ENCODE data around the gene GIPC1. TPM values are rescaled to one million over a fixed set of nuclear protein-coding genes. Genes with fewer than 3 reads are reported as not detected.

GIPC1 gene
- total RNA-seq = 116 and 159 TPM in 2 replicates

GRCh38 chr19:14496029-14496833 is at the start of gene GIPC1:
Gene GIPC1 (minus strand): TSS chr19:14496127. CDS start chr19:14482976, 13,151 bp downstream.

GRCh38 chr19:14529254-14530004 is 33.5 kb upstream of the GIPC1 start, which contains the start of gene TECR:
Gene TECR (plus strand): TSS chr19:14529594. CDS start chr19:14529697, 103 bp downstream.

DNA sequence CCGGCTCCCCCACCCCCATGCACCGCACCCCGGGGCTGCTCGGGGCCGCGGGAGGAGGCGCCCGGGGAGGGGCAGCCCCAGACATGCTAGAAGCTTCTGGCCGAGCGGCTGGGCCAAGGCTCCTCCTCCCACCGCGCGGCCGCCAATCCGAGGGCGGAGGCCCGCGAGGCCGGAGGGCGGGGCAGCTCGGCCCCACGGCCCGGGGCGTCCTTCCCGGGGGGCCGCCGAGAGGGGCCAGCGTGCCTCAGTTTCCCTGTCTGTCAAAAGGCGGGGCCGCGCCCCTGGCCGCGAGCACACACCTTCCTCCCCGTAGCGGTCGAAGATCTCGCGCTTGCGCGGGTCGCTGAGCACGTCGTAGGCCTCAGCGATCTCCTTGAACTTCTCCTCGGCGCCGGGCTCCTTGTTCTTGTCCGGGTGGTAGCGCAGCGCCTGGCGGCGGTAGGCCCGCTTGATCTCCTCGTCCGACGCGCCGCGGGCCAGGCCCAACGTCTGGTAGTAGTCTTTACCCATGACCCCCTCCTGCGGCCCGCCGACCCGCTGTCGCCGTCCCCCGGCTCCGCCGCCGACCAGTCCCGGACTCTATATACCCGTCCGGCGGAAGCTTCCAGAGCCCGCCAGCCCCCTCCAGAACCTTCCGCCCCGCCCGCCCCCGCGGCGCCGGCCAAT is 22.0 kb upstream of the GIPC1 start, which contains the start of gene DNAJB1:
Gene DNAJB1, minus strand, starts transcription at position 558 of the 666 bp plus-strand sequence. Its CDS starts 48 bp downstream, at position 510.

GRCh38 chr19:14475251-14476073 is 20.5 kb downstream of the GIPC1 start, which contains the start of gene PTGER1:
Gene PTGER1 (minus strand): TSS chr19:14475354. CDS start chr19:14474320, 1,034 bp downstream.

GRCh38 chr19:14432791-14433553 is 63.0 kb downstream of the GIPC1 start, which contains the start of gene PKN1:
Gene PKN1 (plus strand): TSS chr19:14433306. CDS start chr19:14433522, 216 bp downstream.

Other genes starting within 250 kb of the GIPC1 start
- 10.4 and 37.4 TPM in 2 replicates for gene ADGRE5, start 114.7 kb downstream of the GIPC1 start, total RNA-seq
- gene DDX39A, start 76.8 kb downstream of the GIPC1 start, total RNA-seq = 30.0 and 43.6 TPM in 2 replicates
- gene PKN1, start 62.8 kb downstream of the GIPC1 start, total RNA-seq = 123 and 166 TPM in 2 replicates
- gene PTGER1, start 20.8 kb downstream of the GIPC1 start, total RNA-seq = 1.2 and 5.6 TPM in 2 replicates
- 51.9 and 53.4 TPM in 2 replicates for gene DNAJB1, start 22.3 kb upstream of the GIPC1 start, total RNA-seq
- gene TECR, start 33.5 kb upstream of the GIPC1 start, total RNA-seq = 14.6 and 21.3 TPM in 2 replicates
- 97.1 and 216 TPM in 2 replicates for gene NDUFB7, start 75.9 kb upstream of the GIPC1 start, total RNA-seq
- gene CLEC17A, start 87.0 kb upstream of the GIPC1 start, total RNA-seq = not detected in 2 replicates
- not detected in 2 replicates for gene ADGRE3, start 178.7 kb upstream of the GIPC1 start, total RNA-seq
- 20.2 and 41.9 TPM in 2 replicates for gene ZNF333, start 193.9 kb upstream of the GIPC1 start, total RNA-seq

Data from smooth muscle cell of the umbilical artery (primary cell).